ENCODE measurements around the gene ACOXL.
A peak's percentile ranks its signal among the peaks of the same experiment; 100 is the strongest.
"Not testable (repeated sequence)": the region's sequence is repeated elsewhere in the genome, so short reads cannot be mapped to it uniquely, and the experiment has no call there.

The ACOXL gene

DNA sequence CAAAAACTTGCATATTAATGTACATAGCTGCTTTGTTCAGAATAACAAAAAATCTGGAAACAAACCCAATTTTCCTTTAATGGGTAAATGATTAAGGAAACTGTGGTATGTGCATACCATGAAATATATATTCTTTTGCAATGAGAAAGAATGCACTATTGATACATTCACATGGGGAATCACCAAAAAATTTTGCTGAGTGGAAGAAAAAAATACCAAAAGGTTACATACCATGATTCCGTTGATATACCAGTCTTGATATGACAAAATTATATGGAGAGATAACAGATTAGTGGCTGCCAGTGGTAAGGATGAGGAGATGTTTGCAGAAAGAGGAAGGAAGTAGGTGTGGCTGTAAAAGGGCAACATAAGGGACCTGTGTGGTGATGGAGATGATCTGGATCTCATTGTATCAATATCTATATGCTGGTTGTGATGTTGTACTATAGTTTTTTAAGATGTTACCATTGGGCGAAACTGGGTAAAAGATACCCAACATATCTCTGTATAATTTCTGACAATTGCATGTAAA is 333.8 kb downstream of the ACOXL start:
- no peak for DNase-seq (ENCODE audit: low spot score)

DNA sequence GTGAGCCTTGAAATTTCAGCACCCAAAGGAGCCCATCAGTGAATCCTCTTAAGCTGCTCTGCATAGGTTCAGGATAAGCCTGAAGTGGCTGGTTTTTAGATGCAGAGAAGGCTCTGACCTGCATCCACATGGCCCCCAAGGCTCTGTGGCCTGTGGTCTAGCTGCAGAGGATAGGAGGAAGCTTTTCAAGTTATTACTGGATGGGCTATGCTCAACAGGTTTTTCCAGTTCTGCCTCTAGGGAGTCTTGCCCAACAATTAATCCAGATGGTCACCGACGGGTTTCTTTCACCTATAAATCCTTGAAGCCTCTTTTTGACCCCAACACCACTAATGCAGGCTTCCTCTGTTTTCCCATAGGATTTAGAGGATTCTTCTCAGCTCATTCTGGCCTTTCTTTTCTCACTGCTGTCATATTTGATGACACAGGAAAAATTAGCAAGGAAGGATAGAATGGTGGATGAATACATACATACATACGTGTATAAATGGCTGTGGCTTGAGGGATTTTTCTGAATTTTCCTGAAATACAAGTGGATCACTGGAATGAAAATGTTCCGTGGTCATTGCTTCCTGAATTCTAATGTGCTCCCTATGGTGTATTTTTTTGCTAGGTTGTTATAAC is 336.2 kb downstream of the ACOXL start:
- DNase-seq (ENCODE audit: low spot score) = no peak

- no peak for DNase-seq (ENCODE audit: low spot score)
These were observed 337.3 kb downstream of the ACOXL start for GRCh38 chr2:111069722-111070121.

DNA sequence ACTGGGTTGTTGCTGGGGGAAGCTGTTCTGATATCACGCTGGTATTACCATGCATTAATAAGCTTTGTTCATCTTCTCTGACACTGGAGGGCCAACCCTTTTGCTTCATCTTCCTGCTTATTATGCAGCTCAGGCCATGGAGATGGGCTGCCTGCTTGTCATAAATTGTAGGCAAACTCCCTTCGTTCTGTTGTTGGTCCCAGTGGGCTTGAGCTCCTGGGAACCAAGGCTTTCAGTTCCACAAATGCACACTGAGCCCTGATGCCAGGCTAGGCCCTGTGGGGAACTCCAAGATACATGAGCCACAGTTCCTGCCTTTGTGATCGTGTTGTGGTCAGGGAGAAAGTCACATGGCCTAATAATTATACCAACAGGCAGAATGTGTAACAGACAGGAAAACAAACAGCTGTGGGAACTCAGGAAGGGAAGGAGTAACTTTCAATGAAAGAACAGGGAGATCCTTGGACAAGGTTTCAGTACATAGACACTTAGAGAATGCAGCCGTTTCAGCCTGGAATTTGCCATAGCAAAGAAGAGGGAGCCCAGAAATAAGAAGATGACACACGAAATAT is 339.3 kb downstream of the ACOXL start:
- no peak for DNase-seq (ENCODE audit: low spot score)

- no peak for DNase-seq (ENCODE audit: low spot score)
These were observed 340.0 kb downstream of the ACOXL start for GRCh38 chr2:111072220-111072871.

GRCh38 chr2:111082659-111083058 is 350.3 kb downstream of the ACOXL start:
- not testable (repeated sequence) for DNase-seq (ENCODE audit: low spot score)

DNA sequence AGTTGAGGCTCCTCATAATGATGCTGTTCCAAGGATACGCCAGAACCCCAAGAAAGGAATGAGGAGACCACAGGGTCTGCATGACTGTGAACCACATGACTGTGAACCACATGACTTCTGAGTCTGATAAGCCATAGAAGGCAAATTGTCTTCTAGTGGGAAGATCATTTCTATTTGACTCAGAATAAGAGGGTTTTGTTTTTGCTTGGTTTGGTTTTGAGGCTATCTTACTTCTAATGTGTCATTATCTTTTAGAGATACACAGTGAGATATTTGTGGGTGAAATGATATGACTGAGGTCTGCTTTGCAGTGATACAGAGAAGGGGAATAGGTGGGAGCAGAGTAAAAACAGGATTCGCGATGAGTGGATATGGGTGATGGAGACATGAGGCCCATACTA is 359.4 kb downstream of the ACOXL start:
- DNase-seq (ENCODE audit: low spot score) = no peak

DNA sequence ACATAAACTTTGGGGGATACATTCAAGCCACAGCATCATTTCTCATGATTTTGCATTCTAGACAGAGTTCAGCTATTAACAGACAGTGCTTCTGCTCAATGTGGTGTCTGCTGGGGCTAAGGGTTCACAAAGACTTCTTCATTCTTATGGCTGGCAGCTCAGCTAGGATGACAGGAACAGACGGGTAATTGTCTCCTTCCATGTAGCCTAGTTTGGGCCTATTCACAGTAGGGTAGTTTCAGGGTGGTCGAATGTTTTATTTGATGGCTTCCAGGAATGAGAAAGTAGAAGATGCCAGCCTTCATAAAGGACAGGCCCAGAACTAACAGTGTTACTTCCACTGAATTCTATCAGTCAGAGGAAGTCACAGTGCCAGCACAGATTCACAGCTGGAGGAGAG is 362.3 kb downstream of the ACOXL start:
- DNase-seq (ENCODE audit: low spot score) = no peak

- DNase-seq (ENCODE audit: low spot score) = no peak
These were observed 363.1 kb downstream of the ACOXL start for GRCh38 chr2:111095434-111095833.

- DNase-seq (ENCODE audit: low spot score) = no peak
These were observed 367.0 kb downstream of the ACOXL start for GRCh38 chr2:111099402-111099801.

- no peak for DNase-seq (ENCODE audit: low spot score)
These were observed 367.9 kb downstream of the ACOXL start for GRCh38 chr2:111100087-111100764.

DNA sequence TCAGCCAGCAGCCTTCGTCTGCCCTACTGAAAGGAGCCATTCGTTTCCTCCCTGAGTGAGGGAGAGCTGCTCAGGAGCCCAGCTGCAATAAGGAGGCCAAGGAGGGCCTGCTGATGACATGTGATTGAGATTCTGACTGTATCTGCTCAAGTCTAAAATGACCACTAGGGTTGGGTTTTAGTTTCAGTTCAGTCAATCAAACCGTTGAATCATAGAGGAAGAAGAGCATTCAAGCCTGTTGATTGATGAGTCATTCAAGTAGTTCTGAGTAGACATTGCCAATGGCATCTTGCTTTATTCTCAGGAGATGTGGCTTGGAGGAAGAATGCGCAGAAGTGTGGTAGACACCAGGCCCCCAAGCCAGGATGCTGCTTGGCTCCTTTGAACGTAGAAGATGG is 368.4 kb downstream of the ACOXL start:
- peak; percentile 32 for DNase-seq (ENCODE audit: low spot score)

DNA sequence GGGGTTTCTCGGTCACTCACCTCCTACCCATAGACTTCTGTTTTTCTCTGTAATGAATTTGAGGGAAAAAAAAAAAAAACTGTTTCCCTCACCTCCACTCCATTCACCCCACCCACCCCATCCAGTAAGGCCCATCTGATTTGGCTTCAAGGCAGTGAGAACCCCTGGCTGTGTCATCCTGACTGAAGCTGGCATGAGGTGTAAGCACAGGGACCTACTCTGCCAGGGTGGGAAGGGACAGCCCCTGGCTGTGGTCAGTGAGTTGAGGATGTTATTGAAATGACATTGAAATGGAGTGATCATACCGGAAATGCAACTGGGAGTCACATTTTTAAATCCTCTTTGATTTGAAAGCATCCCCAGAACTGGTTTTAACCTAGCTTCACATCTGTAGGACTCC is 369.2 kb downstream of the ACOXL start:
- no peak for DNase-seq (ENCODE audit: low spot score)

DNA sequence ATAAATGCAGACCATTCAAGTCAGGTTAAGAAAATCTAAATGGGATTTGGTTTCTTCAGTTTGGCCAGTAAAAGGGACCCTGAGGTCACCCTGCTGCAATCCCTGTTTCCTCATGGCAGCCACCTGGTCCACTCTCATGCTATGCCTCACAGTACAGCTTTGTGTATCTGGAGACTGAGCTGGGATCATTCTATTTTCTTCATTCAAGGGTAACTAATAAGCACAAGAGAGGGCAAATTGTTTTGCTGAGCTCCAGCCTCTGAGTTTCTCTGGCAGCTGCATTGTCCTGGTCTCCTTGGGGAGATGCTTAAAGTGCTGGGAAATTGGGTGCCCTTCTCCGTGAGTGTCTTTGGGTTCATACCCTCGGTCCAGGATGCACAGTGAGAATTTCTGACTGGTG is 369.8 kb downstream of the ACOXL start:
- no peak for DNase-seq (ENCODE audit: low spot score)

DNA sequence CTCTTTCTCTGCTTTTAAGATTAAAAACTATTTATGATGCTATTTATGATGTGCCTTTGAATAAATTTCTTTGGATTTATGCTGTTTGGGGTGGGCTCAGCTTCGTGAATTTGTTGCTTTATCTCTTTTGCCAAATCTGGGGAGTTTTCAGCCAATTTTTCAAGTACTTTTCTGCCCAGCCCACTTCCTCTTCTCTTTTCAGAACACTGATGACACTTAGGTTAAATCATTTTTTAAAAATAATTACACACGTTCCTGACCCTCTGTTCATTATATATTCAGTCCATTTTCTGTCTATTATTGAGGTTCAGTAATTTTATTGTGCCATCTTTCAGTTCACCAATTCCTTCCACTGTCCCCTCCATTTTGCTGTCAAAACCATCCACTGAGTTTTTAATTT is 373.6 kb downstream of the ACOXL start:
- DNase-seq (ENCODE audit: low spot score) = no peak

GRCh38 chr2:111106706-111107105 is 374.3 kb downstream of the ACOXL start:
- no peak for DNase-seq (ENCODE audit: low spot score)

- no peak for DNase-seq (ENCODE audit: low spot score)
These were observed 376.4 kb downstream of the ACOXL start for GRCh38 chr2:111108745-111109271.

- DNase-seq (ENCODE audit: low spot score) = no peak
These were observed 378.9 kb downstream of the ACOXL start for GRCh38 chr2:111111101-111111755.

DNA sequence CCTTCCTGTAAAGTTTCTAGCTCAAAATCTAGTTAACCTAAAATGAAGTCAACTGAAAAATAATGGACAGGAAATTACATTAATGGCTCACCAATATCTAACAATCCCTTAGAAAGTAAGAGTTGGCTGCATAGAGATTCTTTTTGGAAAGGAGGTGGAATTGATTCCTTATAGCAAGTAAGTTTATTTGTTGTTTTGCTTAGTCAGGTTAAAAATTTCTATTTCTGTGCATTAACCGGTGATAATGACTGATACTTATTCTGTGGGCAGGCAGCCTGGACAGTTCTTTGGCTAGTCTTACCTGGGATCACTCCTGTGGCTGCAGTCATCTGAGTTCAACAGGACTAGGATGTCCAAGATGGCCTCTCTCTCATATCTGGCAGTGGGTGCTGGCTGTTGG is 381.5 kb downstream of the ACOXL start:
- DNase-seq (ENCODE audit: low spot score) = no peak

GRCh38 chr2:111116011-111116746 is 383.8 kb downstream of the ACOXL start:
- DNase-seq (ENCODE audit: low spot score) = no peak

DNA sequence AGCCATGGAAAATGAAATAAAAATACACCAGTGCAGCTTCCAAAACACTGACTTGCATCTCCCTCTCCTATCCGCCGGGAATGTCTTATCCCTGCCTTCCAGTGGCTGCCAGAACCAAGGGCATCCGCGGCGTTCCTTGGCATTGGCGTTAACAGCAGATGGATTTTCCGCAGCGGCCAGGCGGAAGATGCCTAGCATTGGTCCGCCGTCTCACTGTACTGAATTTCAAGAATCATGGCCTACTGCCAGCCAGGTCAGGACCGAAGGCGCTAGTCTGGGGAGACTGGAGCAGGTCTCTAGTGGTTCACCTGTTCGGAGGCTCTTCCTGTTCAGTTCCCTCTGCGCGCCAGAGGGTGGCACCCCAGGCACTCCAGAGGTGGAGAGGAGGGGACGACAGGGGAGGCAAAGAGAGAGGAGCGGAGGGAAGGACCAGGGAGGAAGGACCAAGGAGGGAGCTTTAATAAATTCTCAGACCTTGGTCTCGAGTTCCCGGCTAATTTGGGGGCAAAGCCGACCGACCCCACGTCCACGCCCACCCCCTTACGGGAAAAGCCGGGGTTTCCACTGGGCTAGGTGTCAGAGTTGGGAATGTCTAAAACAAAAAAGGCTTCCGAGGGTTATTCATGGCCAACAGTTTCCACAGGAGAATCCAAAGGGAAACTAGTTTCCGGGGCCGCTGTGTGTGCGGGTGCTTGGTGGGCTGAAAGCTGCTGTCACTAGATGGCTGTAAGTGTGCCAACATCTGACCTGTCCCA is 384.6 kb downstream of the ACOXL start:
- peak; percentile 76 for DNase-seq (ENCODE audit: low spot score)

Measured in CD4-positive, alpha-beta T cell treated with Interleukin-15 for 4 hours (primary cell).